ENCODE data around the gene WASF3. TPM values are rescaled to one million over a fixed set of nuclear protein-coding genes. Genes with fewer than 3 reads are reported as not detected.

WASF3 gene
- total and polyA plus RNA-seq, 2 experiments from 2014 or later = 9.9 to 20.7 TPM

- no peaks in the 10 kb centered on the region for H3K4me1 Mint-ChIP-seq
- Histone ChIP-seq H3K36me3 (ENCODE audit: insufficient read depth) (no peaks in the 10 kb centered on the region), H3F3A (replicated peaks; ENCODE audit: low read depth) (no peaks in the 10 kb centered on the region), H3K27me3 (ENCODE audit: insufficient read depth) (no peaks in the 10 kb centered on the region), H3K27ac (ENCODE audit: low read depth) (no peak overlapping the region), H2AFZ (no peak overlapping the region), H3K9me2 (ENCODE audit: insufficient read depth) (no peaks in the 10 kb centered on the region), H4K20me1 (replicated peaks; ENCODE audit: insufficient read depth) (no peaks in the 10 kb centered on the region), H3K79me2 (replicated peaks; ENCODE audit: insufficient read depth) (no peaks in the 10 kb centered on the region), H3K4me3 (no peak overlapping the region), H3K4me2 (no peak overlapping the region), H3K4me1 (ENCODE audit: insufficient read depth) (no peaks in the 10 kb centered on the region)
- no peak for DNase-seq (ENCODE audit: low spot score)
- no peak for ATAC-seq
- no peak overlapping the region for H3K27ac Mint-ChIP-seq
- peaks cover 2% of the 10 kb centered on the region for H3K27me3 Mint-ChIP-seq (ENCODE audit: insufficient read depth, low read depth, poor library complexity)
- no peak overlapping the region for H3K4me3 Mint-ChIP-seq
- TF ChIP-seq JUNB (IDR thresholded peaks at IDR 0.05; ENCODE audit: unreplicated experiment) (no peak), ZNF462 (CRISPR knock-in tag; IDR thresholded peaks at IDR 0.05) (no peak)
- H3K36me3 Mint-ChIP-seq (ENCODE audit: low read depth) = peaks cover 7% of the 10 kb centered on the region; the same call in 2 of the 3 replicates
- peaks cover 10% of the 10 kb centered on the region for H3K9me3 Mint-ChIP-seq
Measured at GRCh38 chr13:26727122-26727521, 169.6 kb downstream of the WASF3 start.

- Mint-ChIP-seq H3K9me3 (peaks cover 9% of the 10 kb centered on the region), H3K27ac (no peak overlapping the region), H3K4me3 (no peak overlapping the region), H3K4me1 (no peaks in the 10 kb centered on the region), H3K36me3 (ENCODE audit: low read depth) (peaks cover 7% of the 10 kb centered on the region; the same call in 2 of the 3 replicates), H3K27me3 (ENCODE audit: insufficient read depth, low read depth, poor library complexity) (peaks cover 4% of the 10 kb centered on the region)
- Histone ChIP-seq H3K36me3 (ENCODE audit: insufficient read depth) (no peaks in the 10 kb centered on the region), H4K20me1 (replicated peaks; ENCODE audit: insufficient read depth) (no peaks in the 10 kb centered on the region), H3K27ac (ENCODE audit: low read depth) (no peak overlapping the region), H3F3A (replicated peaks; ENCODE audit: low read depth) (no peaks in the 10 kb centered on the region), H3K4me1 (ENCODE audit: insufficient read depth) (no peaks in the 10 kb centered on the region), H3K79me2 (replicated peaks; ENCODE audit: insufficient read depth) (no peaks in the 10 kb centered on the region), H3K9me2 (ENCODE audit: insufficient read depth) (no peaks in the 10 kb centered on the region), H3K4me2 (no peak overlapping the region), H3K27me3 (ENCODE audit: insufficient read depth) (no peaks in the 10 kb centered on the region), H3K4me3 (no peak overlapping the region), H2AFZ (no peak overlapping the region)
- no peak for ATAC-seq
- no peak for DNase-seq (ENCODE audit: low spot score)
- no peak for TF ChIP-seq NANOG (IDR thresholded peaks at IDR 0.05; ENCODE audit: borderline replicate concordance)
- no peak for TF ChIP-seq POLR2AphosphoS5 (IDR thresholded peaks at IDR 0.05; ENCODE audit: low read depth)
- TF ChIP-seq ZNF114 (CRISPR knock-in tag; IDR thresholded peaks at IDR 0.05) = no peak
- no peak for TF ChIP-seq CREB1 (CRISPR knock-in tag; IDR thresholded peaks at IDR 0.05; ENCODE audit: low read depth)
- no peak for TF ChIP-seq ETS1 (IDR thresholded peaks at IDR 0.05)
- no peak for TF ChIP-seq ZNF331 (CRISPR knock-in tag; IDR thresholded peaks at IDR 0.05; ENCODE audit: low read depth)
- no peak for TF ChIP-seq STAT1 (IDR thresholded peaks at IDR 0.05; ENCODE audit: unreplicated experiment)
Measured at GRCh38 chr13:26727633-26728032, 170.2 kb downstream of the WASF3 start.

Measured in GM23338 (cell line).